Measurements from ENCODE around the gene TMC7.

DNA sequence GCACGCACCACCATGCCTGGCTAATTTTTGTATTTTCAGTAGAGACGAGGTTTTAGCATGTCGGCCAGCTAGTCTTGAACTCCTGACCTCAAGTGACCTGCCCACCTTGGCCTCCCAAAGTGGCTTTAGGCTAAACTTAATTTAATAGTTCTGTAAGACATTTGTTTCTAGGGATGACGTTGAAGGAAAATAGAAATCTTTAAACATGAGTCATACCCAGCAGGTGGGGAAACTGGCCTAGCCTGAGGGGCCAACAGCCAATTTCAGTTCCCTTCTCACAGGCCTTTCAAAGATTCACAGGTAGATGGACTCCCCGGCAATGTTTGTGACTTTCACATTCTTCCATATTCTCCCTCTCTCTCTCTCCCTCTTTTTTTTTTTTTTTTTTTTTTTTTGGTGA lies 111.9 kb downstream of the TMC7 start:
- TF ChIP-seq, protein P1, sequence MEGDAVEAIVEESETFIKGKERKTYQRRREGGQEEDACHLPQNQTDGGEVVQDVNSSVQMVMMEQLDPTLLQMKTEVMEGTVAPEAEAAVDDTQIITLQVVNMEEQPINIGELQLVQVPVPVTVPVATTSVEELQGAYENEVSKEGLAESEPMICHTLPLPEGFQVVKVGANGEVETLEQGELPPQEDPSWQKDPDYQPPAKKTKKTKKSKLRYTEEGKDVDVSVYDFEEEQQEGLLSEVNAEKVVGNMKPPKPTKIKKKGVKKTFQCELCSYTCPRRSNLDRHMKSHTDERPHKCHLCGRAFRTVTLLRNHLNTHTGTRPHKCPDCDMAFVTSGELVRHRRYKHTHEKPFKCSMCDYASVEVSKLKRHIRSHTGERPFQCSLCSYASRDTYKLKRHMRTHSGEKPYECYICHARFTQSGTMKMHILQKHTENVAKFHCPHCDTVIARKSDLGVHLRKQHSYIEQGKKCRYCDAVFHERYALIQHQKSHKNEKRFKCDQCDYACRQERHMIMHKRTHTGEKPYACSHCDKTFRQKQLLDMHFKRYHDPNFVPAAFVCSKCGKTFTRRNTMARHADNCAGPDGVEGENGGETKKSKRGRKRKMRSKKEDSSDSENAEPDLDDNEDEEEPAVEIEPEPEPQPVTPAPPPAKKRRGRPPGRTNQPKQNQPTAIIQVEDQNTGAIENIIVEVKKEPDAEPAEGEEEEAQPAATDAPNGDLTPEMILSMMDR (conservative IDR thresholded peaks at IDR 0.05), result no peak
- no peak for TF ChIP-seq ZFX (IDR thresholded peaks at IDR 0.05)
